ENCODE results near the gene TNC. TPM values are rescaled to one million over a fixed set of nuclear protein-coding genes. Genes with fewer than 3 reads are reported as not detected.

Gene TNC
- total RNA-seq, 1 experiment from 2014 or later: 5.7 TPM

- ChIA-PET POLR2A (no interaction called here), CTCF (no interaction called here)
- DNase-seq (ENCODE audit: low read depth, low spot score) (no peak), ATAC-seq (no peak)
- Histone ChIP-seq H3K4me1 (ENCODE audit: control insufficient read depth, insufficient read depth, low read length) (no peaks in the 10 kb centered on the region), H3K4me3 (ENCODE audit: low read depth in 2 of 2, low read length in 2 of 2) (no peak overlapping the region), H3K36me3 (ENCODE audit: control insufficient read depth, insufficient read depth, low read length) (no peaks in the 10 kb centered on the region), H3K27ac (ENCODE audit: low read length) (no peak overlapping the region), H3K9me3 (ENCODE audit: control insufficient read depth, insufficient read depth, low read depth, low read length) (no peaks in the 10 kb centered on the region), H3K27me3 (ENCODE audit: control insufficient read depth, insufficient read depth, low read length) (no peaks in the 10 kb centered on the region)
- no TSS peak for BruUV-seq (replicated peaks)
- in situ Hi-C loops (cut with HindIII; ENCODE audit: low pct_unique_long_range_greater_than_20kb, low sequenced_read_pairs): no loop called here
- intact Hi-C loops (cut with micrococcal nuclease; ENCODE audit: unreplicated experiment): no loop called here
- TF ChIP-seq SIN3A (IDR thresholded peaks at IDR 0.05; ENCODE audit: borderline replicate concordance, insufficient read depth, low read depth, low read length) (no peak), CTCF (IDR thresholded peaks at IDR 0.05) (no peak), POLR2AphosphoS5 (IDR thresholded peaks at IDR 0.05; ENCODE audit: low read depth, low read length) (no peak), REST (IDR thresholded peaks at IDR 0.05; ENCODE audit: insufficient read depth in 1 of 2, low read depth in 2 of 2, low read length in 1 of 2) (no peak), TCF7L2 (IDR thresholded peaks at IDR 0.05; ENCODE audit: low read depth, low read length) (no peak)
Measured at GRCh38 chr9:115058684-115059315, 59.2 kb downstream of the TNC start.

GRCh38 chr9:115058175-115058574 lies 59.8 kb downstream of the TNC start:
- POLR2A ChIA-PET: no interaction called here
- BruUV-seq (replicated peaks): no TSS peak
- no peak for ATAC-seq
- intact Hi-C loops (cut with micrococcal nuclease; ENCODE audit: unreplicated experiment): no loop called here
- H3K36me3 ChIP-seq (ENCODE audit: control insufficient read depth, insufficient read depth, low read length): no peaks in the 10 kb centered on the region
- in situ Hi-C loops (cut with HindIII; ENCODE audit: low pct_unique_long_range_greater_than_20kb, low sequenced_read_pairs): no loop called here
- CTCF ChIA-PET: no interaction called here
- no peaks in the 10 kb centered on the region for H3K27me3 ChIP-seq (ENCODE audit: control insufficient read depth, insufficient read depth, low read length)
- H3K4me1 ChIP-seq (ENCODE audit: control insufficient read depth, insufficient read depth, low read length): no peaks in the 10 kb centered on the region
- DNase-seq (ENCODE audit: low read depth, low spot score): no peak
- no peak overlapping the region for H3K4me3 ChIP-seq (ENCODE audit: low read depth in 2 of 2, low read length in 2 of 2)
- H3K9me3 ChIP-seq (ENCODE audit: control insufficient read depth, insufficient read depth, low read depth, low read length): no peaks in the 10 kb centered on the region
- TF ChIP-seq REST (IDR thresholded peaks at IDR 0.05; ENCODE audit: insufficient read depth in 1 of 2, low read depth in 2 of 2, low read length in 1 of 2): no peak
- no peak for TF ChIP-seq SIN3A (IDR thresholded peaks at IDR 0.05; ENCODE audit: borderline replicate concordance, insufficient read depth, low read depth, low read length)
- TF ChIP-seq TCF7L2 (IDR thresholded peaks at IDR 0.05; ENCODE audit: low read depth, low read length): no peak
- TF ChIP-seq POLR2AphosphoS5 (IDR thresholded peaks at IDR 0.05; ENCODE audit: low read depth, low read length): no peak
- TF ChIP-seq CTCF (IDR thresholded peaks at IDR 0.05): no peak
- no peak overlapping the region for H3K27ac ChIP-seq (ENCODE audit: low read length)
